Omental fat pad (tissue), 4 donors: ENCODE results near the gene EXOC3. TPM values are rescaled to one million over a fixed set of nuclear protein-coding genes. Genes with fewer than 3 reads are reported as not detected.

Experiments used
- ATAC-seq: fragments of 150-250 bp; one replicate; pipeline ENCODE4 v1.9.1; 2016; ENCODE audit warnings: mild to moderate bottlenecking, moderate library complexity; ENCODE audit not compliant: low FRiP score
- DNase-seq: peaks from one replicate; pipeline ENCODE4 v3.0.0-alpha.2; 2019; ENCODE audit warnings: low spot score
- total RNA-seq, 4 donors: library from RNA; depleted of rRNA; stranded (reverse); fragments of >200 nt; gene quantifications; one replicate each; pipeline ENCODE4 v1.1.0, GENCODE V29; 2016
- TF ChIP-seq, protein P1 (sequence below), 3 donors: fragments of 450-650 bp; IDR thresholded peaks; one replicate each; pipeline ENCODE4 v1.5.1; 2016 to 2017; ENCODE audit warnings: antibody characterized with exemption in 3 of 3, mild to moderate bottlenecking in 3 of 3, moderate library complexity in 2 of 3

The EXOC3 gene
- total RNA-seq, 4 donors from 2014 or later, result 46.0 to 56.1 (median 49.5) TPM

DNA sequence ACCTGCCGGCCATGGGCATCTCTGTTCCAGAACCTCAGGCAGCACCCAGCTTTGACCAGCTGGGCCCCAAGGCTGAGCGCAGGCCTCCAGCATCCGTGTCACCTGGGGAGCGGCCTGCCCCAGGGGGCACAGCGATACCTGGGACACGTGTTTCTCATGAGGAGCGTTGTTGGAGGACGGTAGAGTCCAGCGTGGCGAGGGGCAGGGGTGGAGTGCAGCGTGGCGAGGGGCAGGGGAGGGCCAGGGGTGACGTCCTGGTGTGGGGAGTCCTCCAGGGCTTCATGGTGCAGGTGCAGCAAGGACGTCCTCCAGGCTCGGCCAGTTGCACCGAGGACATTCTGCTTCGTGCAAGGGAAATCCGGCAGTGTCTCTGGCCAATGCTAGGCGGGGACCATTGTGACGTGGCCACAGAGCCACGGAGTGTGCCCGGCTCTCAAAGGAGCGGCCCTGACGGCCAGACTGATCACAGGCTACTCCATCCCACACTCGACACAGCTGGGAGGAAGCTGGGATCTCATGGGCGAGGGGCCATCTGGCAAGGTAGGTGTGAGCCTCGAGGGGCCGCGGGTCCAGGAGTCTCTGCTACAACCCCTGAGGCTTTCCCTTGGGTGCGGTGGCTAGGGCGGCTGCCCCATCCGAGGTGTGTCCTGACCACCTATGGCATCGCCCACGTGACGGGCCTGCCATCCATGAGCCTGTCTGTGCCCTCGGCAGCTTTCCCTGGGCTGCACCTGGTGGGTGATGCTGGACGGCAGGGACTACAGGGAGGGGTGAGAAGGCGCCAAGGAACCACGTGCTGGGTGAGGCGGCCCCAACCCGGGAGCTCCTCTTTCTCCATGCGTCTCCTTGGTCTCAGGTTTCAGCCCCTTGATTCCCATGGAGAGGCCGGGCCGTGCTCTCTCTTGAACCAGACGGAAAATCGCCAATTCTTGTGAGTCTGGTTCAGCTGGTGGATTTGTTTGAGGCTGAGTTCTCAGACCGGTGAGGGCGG, 47.4 kb downstream of the EXOC3 start:
- ATAC-seq, result no peak
- TF ChIP-seq, protein P1, sequence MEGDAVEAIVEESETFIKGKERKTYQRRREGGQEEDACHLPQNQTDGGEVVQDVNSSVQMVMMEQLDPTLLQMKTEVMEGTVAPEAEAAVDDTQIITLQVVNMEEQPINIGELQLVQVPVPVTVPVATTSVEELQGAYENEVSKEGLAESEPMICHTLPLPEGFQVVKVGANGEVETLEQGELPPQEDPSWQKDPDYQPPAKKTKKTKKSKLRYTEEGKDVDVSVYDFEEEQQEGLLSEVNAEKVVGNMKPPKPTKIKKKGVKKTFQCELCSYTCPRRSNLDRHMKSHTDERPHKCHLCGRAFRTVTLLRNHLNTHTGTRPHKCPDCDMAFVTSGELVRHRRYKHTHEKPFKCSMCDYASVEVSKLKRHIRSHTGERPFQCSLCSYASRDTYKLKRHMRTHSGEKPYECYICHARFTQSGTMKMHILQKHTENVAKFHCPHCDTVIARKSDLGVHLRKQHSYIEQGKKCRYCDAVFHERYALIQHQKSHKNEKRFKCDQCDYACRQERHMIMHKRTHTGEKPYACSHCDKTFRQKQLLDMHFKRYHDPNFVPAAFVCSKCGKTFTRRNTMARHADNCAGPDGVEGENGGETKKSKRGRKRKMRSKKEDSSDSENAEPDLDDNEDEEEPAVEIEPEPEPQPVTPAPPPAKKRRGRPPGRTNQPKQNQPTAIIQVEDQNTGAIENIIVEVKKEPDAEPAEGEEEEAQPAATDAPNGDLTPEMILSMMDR (IDR thresholded peaks at IDR 0.05), result no peak

DNA sequence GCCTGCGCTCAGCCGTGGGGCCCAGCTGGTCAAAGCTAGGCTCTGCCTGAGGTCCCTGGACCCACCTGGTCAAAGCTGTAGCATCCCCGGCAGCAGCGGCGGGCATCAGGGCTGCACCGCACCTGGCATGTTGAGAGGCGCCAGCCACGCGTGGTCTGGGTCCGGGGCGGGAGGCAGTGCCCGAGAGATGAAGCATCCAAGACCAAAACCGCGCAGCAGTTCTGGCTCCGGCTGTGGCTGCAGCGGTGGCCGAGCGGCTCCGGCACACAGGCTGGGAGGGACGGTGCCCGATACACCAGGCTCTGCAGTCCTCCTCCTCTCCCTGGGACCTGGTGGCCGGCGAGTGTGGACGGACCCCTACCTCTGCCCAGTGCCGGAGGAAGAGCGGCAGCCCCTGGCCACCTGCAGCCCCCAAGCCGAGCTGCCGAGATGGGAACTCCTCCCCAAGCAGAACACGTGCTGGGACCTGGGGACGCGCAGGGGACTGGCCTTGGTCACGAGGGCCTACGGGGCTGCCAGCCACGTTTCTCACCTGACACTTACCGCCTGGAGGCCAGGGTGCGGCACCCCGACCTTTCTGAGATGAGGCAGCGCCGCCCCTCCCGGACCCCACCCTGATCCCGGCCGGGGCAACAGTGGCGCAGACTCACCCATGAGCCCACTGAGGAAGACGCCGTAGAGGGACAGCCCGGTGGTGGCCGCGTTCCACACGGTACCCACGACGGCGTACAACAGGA, 48.3 kb downstream of the EXOC3 start:
- ATAC-seq, result no peak

More for the DNA sequence above, 47.4 kb downstream of the EXOC3 start:
- no peak for DNase-seq

DNA sequence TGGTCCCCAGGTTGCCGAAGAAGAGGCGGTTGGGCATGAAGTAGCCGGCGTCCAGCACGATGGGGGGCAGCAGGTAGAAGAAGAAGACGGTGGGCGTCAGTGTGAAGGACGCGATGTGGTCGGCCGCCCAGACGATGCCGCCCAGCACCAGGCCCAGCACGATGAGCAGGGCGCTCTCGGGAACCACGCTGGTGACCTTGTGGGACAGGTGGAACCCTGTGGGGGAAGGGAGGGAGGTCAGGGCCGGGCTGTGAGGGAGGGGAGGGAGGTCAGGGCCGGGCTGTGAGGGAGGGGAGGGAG, 48.8 kb downstream of the EXOC3 start:
- ATAC-seq (no peak), DNase-seq (no peak)
- TF ChIP-seq, protein P1 (IDR thresholded peaks at IDR 0.05), result no peak

More for the DNA sequence above, 48.3 kb downstream of the EXOC3 start:
- TF ChIP-seq, protein P1 (IDR thresholded peaks at IDR 0.05), result no peak
- DNase-seq, result no peak

DNA sequence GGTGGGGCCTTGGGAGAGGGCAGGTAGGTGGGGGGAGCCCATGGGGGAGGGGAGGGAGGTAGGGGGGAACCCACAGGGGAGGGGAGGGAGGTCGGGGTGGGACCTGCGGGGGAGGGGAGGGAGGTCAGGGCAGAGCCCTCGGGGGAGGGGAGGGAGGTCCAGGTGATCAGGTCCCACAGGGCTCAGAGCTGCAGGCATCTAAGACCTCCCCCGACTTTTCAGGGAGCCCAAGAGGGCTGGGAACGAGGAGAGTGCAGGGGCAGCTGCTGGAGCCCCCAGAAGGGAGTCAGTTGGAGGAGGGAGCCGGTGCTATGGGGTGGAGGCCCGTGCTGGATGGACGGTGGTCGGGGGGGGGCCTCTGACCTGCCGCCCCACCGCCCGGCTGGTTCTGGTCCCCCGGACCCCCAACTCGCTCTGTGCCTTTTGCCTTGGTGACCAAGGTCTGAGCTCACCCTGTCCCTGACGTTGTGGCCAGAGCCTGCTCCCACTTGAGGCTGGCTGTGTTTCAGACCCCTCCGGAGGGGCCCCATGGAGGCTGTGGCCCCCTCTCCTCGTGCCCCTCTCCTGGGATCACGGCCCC, 49.4 kb downstream of the EXOC3 start:
- TF ChIP-seq, protein P1 (IDR thresholded peaks at IDR 0.05), result no peak
- DNase-seq, result no peak
- no peak for ATAC-seq

DNA sequence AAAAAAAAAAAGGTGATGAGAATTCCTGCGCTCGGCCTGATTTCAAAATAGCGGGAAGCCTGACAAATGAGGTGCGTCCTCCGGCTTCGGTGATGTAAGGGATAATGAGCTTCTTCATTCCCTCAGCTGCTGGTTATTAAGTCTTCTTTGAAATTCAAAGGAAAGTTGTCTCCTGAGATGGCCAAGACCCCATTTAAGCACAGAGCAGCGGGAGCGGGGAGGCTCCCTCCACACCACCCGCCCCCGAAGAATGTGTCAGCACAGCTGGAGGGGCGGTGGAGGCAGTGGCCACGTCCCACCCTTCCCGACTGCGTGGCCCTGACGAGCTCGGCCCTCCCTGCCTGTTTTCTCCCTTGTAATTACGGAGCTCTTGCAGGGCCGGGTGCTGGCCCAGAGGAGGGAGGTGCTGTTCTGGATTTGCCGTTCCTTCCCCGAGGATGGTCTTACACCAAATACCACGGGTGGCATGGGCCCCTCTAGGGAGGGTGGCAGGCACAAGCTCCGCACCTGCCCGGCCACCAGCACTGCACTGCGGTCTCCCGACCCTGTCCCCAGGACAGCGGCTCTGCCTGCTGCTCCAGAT, 50.2 kb downstream of the EXOC3 start:
- TF ChIP-seq, protein P1 (IDR thresholded peaks at IDR 0.05), result no peak
- ATAC-seq (no peak), DNase-seq (no peak)

DNA sequence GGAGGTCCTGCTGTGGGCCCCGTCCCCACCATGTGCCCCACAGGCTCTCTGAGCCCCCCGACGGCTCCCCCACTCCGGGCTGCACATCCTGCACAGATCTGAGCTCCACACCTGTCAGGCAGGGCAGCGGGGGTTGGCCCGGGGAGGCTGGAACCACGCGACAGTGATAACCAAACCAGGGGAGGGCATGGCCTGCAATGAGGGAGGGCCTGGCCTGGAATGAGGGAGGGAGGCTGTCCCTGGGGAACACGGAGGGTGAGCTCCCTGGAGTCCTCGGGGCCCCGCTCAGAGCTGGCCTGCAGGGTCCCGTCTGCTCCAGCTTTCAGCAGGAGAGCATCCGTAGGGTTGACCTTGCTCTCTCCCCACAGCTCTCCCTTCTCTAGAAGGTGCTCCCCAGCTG, 50.8 kb downstream of the EXOC3 start:
- DNase-seq (no peak), ATAC-seq (no peak)
- TF ChIP-seq, protein P1 (IDR thresholded peaks at IDR 0.05), result no peak
